ENCODE measurements around the gene GIMAP6. TPM values are rescaled to one million over a fixed set of nuclear protein-coding genes. Genes with fewer than 3 reads are reported as not detected.
"Not testable (repeated sequence)": the region's sequence is repeated elsewhere in the genome, so short reads cannot be mapped to it uniquely, and the experiment has no call there.

The GIMAP6 gene
- polyA plus RNA-seq, 1 donor: 13.8 TPM

- no peak for DNase-seq
Observed at GRCh38 chr7:150648353-150649079, 16.3 kb upstream of the GIMAP6 start.

- no peak for DNase-seq
Observed at GRCh38 chr7:150645259-150646020, 13.3 kb upstream of the GIMAP6 start.

DNA sequence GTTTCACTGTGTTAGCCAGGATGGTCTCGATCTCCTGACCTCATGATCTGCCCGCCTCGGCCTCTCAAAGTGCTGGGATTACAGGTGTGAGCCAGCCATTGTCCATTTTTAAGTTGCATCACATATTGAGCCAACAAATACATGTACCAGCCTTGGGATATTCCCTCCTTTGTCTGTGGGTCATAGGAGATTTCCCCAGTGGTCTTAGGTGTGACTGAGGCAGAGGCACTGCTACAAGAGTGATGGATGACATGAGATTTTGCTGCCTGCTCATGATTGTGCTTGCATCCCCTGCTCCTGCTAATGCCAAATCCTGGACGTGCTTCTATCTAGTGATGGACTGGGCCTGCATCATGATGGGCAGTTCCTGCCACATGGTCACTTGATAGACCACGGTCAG, 10.7 kb upstream of the GIMAP6 start:
- DNase-seq: no peak

DNA sequence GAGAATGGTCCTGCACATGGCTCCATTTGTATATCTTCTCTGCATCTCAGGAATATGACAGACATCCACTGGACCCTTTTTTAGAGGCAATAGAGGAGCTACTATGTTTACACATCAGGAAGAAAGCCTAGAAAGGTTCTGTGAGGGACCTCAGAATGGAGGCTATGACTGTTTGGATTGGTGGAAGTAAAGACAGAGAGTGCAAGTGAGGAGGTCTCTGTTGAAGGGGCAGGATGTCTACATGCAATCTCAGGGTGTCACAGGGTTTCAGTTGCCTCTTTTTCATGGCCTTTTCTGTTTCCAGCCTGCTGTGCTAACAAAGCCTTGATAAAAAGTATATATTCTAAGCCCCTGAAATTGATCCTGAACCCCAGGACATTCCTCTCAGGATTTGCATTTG, 9.7 kb upstream of the GIMAP6 start:
- DNase-seq: no peak

DNA sequence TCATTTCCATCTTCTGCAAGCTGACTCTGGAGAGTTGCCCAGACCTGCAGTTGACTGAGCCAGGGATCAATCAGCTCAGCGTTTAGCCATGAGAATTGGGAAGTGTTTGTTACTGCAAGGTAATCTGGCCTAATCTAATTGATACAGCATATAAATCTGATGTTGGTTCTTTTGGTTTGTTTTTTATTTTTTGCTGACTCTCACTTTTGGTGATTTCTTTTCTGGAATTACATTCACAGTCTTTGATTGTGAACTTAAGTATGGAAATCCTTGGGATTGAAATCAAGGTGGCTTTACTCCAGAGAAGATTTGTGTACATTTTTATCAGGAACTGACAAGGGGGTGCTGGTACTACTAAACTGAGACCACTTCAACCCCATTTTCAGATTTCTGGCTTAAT, 1.7 kb upstream of the GIMAP6 start:
- DNase-seq: no peak

DNA sequence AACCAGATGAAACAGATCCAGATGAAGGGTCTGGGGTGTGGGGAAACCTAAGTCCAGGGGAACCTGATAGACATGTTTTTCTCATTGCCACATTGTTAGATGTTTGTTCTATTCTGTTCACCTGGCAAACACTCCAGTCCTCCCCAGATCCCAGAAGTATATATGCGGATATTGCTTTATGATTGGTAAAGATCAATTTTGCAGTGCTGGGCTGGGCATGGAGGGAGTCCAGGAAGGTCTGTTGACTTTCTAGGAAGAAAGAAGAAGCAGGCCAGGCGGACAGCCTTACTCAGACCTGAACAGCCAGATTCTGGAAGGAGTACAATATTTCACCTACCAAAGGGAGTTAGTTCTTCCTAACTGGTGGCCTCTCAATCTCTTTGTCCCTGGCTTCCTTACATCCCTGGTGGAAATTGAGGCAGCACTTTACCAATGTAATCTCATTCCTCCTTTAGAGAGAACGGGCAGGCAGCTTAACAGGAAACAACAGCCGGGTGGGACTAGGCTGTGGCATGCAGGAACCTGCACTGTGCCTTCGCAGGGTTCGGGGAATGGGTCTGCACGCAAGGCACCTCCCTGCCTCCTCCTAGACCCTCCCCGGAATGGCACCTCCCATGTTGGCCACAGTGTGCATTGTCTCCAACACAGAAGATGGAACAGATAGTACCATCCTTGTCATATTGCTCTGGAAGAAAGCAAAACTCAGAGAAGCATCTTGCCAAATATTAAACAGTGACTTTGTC, 930 bp downstream of the GIMAP6 start:
- DNase-seq: no peak

GRCh38 chr7:150629347-150629746, 2.8 kb downstream of the GIMAP6 start:
- DNase-seq: no peak

- DNase-seq: no peak
Observed at GRCh38 chr7:150627959-150628358, 4.2 kb downstream of the GIMAP6 start.

- no peak for DNase-seq
Observed at GRCh38 chr7:150626696-150627095, 5.5 kb downstream of the GIMAP6 start.

- DNase-seq: no peak
Observed at GRCh38 chr7:150621376-150621775, 10.8 kb downstream of the GIMAP6 start.

DNA sequence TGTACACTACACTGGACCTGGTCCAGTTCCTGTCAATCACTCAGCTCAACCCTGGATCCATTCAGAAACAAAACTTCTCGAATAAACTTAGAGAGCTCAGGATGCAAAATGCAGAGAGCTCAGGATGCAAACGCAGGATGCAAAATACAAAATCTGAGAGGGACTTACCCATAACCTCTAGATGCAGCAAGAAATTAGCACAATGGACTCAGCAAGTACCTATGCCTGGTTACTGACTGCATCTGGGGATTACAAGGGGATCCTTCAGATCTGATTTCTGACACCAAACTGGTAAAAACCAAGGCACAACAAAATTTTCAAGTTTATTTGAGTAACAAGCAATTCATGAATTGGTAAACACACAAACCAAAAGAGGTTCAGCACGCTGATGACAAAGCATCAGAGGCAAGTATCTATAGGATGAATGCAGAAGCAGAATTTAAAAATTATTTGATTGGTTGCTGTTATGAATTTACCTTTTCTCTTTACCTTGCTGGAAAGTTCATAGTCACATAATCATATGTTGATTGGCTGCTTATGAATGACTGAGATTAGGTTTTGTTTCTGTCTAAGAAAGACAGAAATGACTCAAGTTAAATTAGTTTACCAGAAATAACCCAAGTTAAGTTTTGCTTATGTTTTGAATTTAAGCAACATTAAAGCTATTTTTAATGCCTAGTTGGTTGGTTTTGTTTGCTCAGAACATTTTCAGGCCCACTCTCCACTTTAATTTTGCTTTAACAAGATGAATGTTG, 11.4 kb downstream of the GIMAP6 start:
- DNase-seq: no peak

GRCh38 chr7:150620061-150620460, 12.1 kb downstream of the GIMAP6 start:
- no peak for DNase-seq

- not testable (repeated sequence) for DNase-seq
Observed at GRCh38 chr7:150615221-150615755, 16.9 kb downstream of the GIMAP6 start.

DNA sequence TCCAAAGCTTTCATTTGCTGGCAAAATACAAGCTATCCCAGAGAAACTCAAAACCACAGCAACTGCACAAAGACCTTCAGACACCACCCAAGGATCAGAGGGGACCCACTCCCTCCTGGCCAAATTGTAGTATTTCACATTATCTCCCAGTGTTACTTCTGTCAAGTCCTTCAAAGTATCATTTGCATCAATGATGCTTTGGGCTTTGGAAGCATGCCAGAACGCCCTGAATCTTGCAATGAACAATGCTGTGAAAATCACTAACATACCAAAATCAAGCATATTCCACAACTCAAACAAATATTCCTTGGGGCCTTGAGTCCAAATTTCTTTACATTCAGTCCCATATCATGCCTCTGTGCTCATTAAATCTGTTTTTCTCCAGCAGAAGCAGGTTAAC, 17.8 kb downstream of the GIMAP6 start:
- not testable (repeated sequence) for DNase-seq

DNA sequence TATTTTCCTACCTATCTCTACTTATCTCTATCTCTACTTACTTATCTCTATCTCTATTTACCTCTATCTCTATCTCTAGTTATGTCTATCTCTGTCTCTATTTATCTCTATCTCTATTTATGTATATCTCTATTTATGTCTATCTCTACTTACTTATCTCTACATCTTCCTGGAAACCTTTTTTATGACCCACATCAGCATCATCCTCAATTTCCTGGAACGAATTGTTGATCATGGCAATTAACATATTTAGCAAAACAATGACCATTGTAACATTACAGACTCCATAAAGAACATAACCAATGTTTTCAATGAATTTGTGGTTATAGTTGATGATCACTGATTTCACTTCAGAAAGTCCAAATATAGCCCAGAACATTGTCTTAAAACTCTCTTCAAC, 18.3 kb downstream of the GIMAP6 start:
- no peak for DNase-seq

DNA sequence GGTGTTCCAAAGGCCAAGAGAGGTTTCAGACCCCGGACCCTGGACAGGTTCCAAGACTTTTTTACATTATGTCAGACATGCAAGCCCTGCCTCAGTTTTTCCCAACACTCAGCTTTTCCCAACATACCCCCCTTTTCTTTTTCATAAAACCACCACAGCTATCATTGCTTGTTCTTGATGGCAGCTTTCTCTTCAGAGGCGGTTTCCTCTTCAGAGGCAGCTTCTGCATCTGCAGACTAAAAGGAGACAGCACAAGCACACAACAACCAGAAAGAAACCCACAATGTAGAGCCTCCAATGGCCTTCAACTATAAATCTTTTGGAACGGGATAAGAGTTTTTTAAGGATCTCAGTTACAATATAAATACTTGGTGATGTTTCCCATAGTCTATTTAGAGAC, 19.3 kb downstream of the GIMAP6 start:
- no peak for DNase-seq

GRCh38 chr7:150610233-150610632, 22.0 kb downstream of the GIMAP6 start:
- no peak for DNase-seq

- DNase-seq: not testable (repeated sequence)
Observed at GRCh38 chr7:150603600-150603999, 28.6 kb downstream of the GIMAP6 start.

DNA sequence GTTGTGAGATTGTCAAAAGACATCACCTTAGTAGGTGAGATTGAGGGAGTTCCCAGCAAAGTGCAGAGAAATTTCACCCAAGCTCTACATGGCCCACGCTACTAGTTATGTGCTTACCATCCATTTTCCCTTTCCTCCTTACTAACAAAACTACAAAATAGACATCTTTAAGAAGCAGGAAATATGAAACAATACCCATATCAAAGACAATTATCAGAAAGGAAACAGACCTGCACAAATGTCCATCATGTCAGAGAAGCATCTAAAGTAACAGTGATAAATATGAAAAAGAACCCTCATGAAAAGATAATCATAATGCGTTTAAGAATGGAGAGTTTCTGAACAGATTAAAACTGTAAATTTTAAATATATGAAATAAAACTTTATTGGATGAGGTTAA, 36.8 kb downstream of the GIMAP6 start:
- no peak for DNase-seq

- no peak for DNase-seq
Observed at GRCh38 chr7:150594805-150595204, 37.4 kb downstream of the GIMAP6 start.

DNA sequence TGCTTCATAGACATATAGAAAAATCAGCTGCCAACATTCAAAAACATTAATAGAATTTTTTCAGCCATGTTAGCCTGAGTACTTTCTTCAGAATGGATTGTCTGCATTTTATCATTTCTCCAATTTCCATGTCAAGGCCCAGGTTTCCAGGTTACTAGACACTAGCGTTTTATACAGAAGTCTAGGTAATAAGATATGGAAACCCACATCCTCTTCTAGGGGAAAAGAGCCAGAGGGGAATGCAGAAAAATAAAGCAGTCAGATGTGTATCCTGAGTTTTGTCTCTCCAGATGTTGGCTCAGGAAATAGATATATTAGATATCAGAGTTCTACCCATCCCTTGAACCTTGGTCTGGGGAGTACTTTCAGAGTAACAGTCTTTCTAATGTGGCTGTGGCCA, 44.6 kb downstream of the GIMAP6 start:
- no peak for DNase-seq

DNA sequence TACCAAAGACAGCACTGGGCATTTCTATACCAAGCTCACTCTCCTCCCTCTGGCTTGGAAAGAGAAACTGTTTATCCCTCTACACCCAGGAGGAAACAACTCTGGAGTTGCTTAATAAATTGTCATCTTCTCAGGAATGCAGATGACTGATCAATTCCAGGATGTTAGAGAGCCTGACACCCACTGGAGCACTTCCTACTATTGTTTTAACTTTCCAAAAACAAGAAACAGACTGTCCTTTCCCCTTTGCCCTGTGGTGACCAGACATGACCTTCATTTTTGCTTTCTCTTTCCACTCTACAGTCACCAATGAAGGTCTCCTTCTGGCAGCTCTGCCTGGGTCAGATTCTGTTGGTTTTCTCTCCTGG, 45.4 kb downstream of the GIMAP6 start:
- no peak for DNase-seq

Measured in left kidney (tissue), 2 donors.